OCI-LY7 (cell line): ENCODE measurements around the gene CTPS2. TPM values are rescaled to one million over a fixed set of nuclear protein-coding genes. Genes with fewer than 3 reads are reported as not detected.
"Not testable (repeated sequence)": the region's sequence is repeated elsewhere in the genome, so short reads cannot be mapped to it uniquely, and the experiment has no call there.

Source experiments
- BruUV-seq: library from RNA; stranded (reverse); fragments of 400-500 nt; replicated peaks from 2 replicates; lab custom pipeline; 2021; lab: Mats Ljungman, UMichigan
- CTCF ChIA-PET: fragments of 300-600 bp; sonication (Branson Sonifier 250); formaldehyde crosslinking; loops from one replicate; lab custom pipeline; 2022; ENCODE audit warnings: antibody characterized with exemption; ENCODE audit not compliant: unreplicated experiment; lab: Charles Lee
- POLR2A ChIA-PET: fragments of 300-600 bp; sonication (Branson Sonifier 250); formaldehyde crosslinking; loops from one replicate; lab custom pipeline; 2022; ENCODE audit warnings: antibody characterized with exemption; lab: Charles Lee
- DNase-seq: peaks from one replicate; pipeline ENCODE4 v3.0.0-alpha.2; 2015; ENCODE audit warnings: low spot score
- H2AFZ ChIP-seq: fragments of 200-600 bp; sonication (generic), shearing (Covaris generic); 2 replicates; pipeline ENCODE4 v1.6.1; 2014; ENCODE audit warnings: mild to moderate bottlenecking, antibody characterized with exemption, low read length, moderate library complexity
- H3K27ac ChIP-seq: fragments of 200-600 bp; sonication (generic); 2 replicates; pipeline ENCODE4 v1.5.1; 2014; ENCODE audit warnings: mixed run types, low read depth, mild to moderate bottlenecking, moderate library complexity, low read length, inconsistent platforms; ENCODE audit not compliant: poor library complexity, severe bottlenecking
- H3K36me3 ChIP-seq: fragments of 200-600 bp; sonication (generic); 2 replicates; pipeline ENCODE4 v1.6.1; 2014; ENCODE audit warnings: mild to moderate bottlenecking, antibody characterized with exemption, low read length, moderate library complexity, mixed read lengths; ENCODE audit not compliant: insufficient read depth
- H3K4me1 ChIP-seq: fragments of 200-600 bp; sonication (generic); 2 replicates; pipeline ENCODE4 v1.5.1; 2014; ENCODE audit warnings: mild to moderate bottlenecking, low read length; ENCODE audit not compliant: insufficient read depth, poor library complexity, severe bottlenecking
- H3K4me2 ChIP-seq: fragments of 200-600 bp; sonication (generic); 2 replicates; pipeline ENCODE4 v1.6.1; 2014; ENCODE audit warnings: mild to moderate bottlenecking, low read length
- H3K4me3 ChIP-seq: fragments of 200-600 bp; sonication (generic); 2 replicates; pipeline ENCODE4 v1.5.1; 2014; ENCODE audit warnings: mild to moderate bottlenecking, low read depth, low read length; ENCODE audit not compliant: poor library complexity, severe bottlenecking
- H3K79me2 ChIP-seq: fragments of 200-600 bp; sonication (generic); 2 replicates; pipeline ENCODE4 v1.6.1; 2016; ENCODE audit warnings: low read depth, mild to moderate bottlenecking, low read length, moderate library complexity, mixed read lengths; ENCODE audit not compliant: insufficient read depth
- H3K9me2 ChIP-seq: fragments of 200-600 bp; sonication (generic); 2 replicates; pipeline ENCODE4 v1.6.1; 2016; ENCODE audit warnings: mild to moderate bottlenecking, low read length, mixed read lengths; ENCODE audit not compliant: insufficient read depth
- H3K9me3 ChIP-seq: fragments of 200-600 bp; sonication (generic); 2 replicates; pipeline ENCODE4 v1.6.1; 2014; ENCODE audit warnings: mild to moderate bottlenecking, mixed run types, low read length, mixed read lengths
- H4K20me1 ChIP-seq: fragments of 200-600 bp; sonication (generic); 2 replicates; pipeline ENCODE4 v1.6.1; 2014; ENCODE audit warnings: mild to moderate bottlenecking, antibody characterized with exemption, low read length, moderate library complexity, mixed read lengths; ENCODE audit not compliant: insufficient read depth
- CTCF ChIP-seq: fragments of 200-600 bp; sonication (generic); conservative IDR thresholded peaks from 2 replicates; pipeline ENCODE4 v1.5.1; 2014; ENCODE audit warnings: mild to moderate bottlenecking, antibody characterized with exemption, low read length, moderate library complexity, mixed read lengths
- EZH2phosphoT487 ChIP-seq: fragments of 200-600 bp; sonication (generic); IDR thresholded peaks from 2 replicates; pipeline ENCODE4 v1.6.1; 2018; ENCODE audit warnings: low read depth, borderline replicate concordance, mild to moderate bottlenecking, mixed run types, antibody characterized with exemption, low read length, moderate library complexity, mixed read lengths
- intact Hi-C: fragments of 100-400 bp; cut with micrococcal nuclease; formaldehyde crosslinking; loops from one replicate; pipeline ENCODE4 v1.10.0; 2022; ENCODE audit not compliant: unreplicated experiment
- total RNA-seq, 2 experiments: library from RNA; depleted of rRNA in 1 of 2; stranded (reverse); fragments of >200 nt in 1 of 2; shearing (Covaris generic) in 1 of 2; gene quantifications; 2 replicates each; pipeline ENCODE4 v1.2.3, GENCODE V29; 2014 to 2022

The CTPS2 gene
- total RNA-seq, 2 experiments from 2014 or later: 15.9 to 21.3 TPM

DNA sequence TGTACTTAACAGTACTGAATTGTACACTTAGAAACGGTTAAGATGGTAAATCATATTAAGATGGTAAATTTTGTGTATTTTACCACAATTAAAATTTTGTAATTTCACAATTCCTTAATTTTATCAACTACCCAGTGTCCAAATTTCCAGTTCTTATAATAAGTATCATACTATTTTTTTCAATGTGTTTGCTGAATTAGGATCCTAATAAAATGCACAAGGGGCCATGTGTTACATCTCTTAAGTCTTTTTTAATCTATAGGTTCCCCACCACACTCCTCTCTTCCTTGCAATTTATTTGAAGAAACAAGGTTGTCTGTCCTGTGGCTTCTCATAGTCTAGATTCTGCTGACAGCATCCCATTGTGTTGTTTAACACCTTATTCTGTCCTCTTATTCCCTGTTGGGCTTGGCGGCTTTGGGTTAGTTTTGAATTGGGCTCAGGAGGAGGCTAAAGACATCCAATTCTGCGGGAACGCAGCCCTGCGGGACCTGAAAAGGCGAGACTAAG, 6.4 kb upstream of the CTPS2 start:
- TF ChIP-seq EZH2phosphoT487 (no peak), CTCF (no peak)
- no peak for DNase-seq
- Histone ChIP-seq H3K27ac (peak overlapping the region; percentile 11), H3K36me3 (no peaks in the 10 kb centered on the region), H3K4me2 (peak overlapping the region; percentile 82), H4K20me1 (no peaks in the 10 kb centered on the region), H3K4me1 (peaks cover 7% of the 10 kb centered on the region), H3K9me2 (no peaks in the 10 kb centered on the region), H3K4me3 (peak overlapping the region; percentile 99), H2AFZ (peak overlapping the region; percentile 62; the same call in 1 of the 2 replicates), H3K9me3 (no peaks in the 10 kb centered on the region), H3K79me2 (peaks cover 33% of the 10 kb centered on the region)
- intact Hi-C loops: loop anchor here (2.0 to 5.0 kb wide), 2 partner anchors 68 to 88 kb away; partner anchors contain the start of gene TXLNG
- CTCF ChIA-PET: no interaction called here
- POLR2A ChIA-PET: interaction anchor here (0.9 kb wide), 1 partner anchor 9 kb away, joined by 3 read pairs; no protein-coding TSS in a partner anchor
- TSS peak; percentile 100 for BruUV-seq

DNA sequence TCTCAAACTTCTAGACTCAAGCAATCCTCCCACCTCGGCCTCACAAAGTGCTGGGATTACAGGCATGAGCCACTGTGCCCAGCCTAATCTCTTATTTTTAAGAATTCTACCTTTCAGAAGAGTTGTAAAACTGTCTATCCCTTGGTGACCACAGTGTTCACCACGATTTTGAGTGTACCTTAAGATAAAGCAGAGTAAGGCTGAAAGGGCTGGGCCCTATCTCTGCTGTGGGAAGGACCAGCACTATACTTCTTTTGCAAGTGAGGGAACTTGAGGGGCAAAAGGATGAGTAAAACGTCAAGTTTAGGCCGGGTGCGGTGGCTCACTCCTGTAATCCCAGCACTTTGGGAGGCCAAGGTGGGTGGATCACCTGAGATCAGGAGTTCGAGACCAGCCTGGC, 4.0 kb upstream of the CTPS2 start:
- H3K4me3 ChIP-seq, H3K9me2 ChIP-seq, H3K4me2 ChIP-seq, BruUV-seq, H3K9me3 ChIP-seq, H3K27ac ChIP-seq, CTCF ChIA-PET, H2AFZ ChIP-seq, H3K36me3 ChIP-seq, DNase-seq, H4K20me1 ChIP-seq: not testable (repeated sequence)
- Histone ChIP-seq H3K79me2 (peaks cover 19% of the 10 kb centered on the region), H3K4me1 (peaks cover 15% of the 10 kb centered on the region)
- POLR2A ChIA-PET: interaction anchor here (0.6 kb wide), 1 partner anchor 11 kb away, joined by 6 read pairs; no protein-coding TSS in a partner anchor
- intact Hi-C loops: loop anchor here (5.0 kb wide), 1 partner anchor 91 kb away; no protein-coding TSS in a partner anchor

GRCh38 chrX:16715638-16716037, 3.2 kb upstream of the CTPS2 start:
- H3K36me3 ChIP-seq, H3K9me3 ChIP-seq, DNase-seq, CTCF ChIA-PET, H3K4me2 ChIP-seq, H4K20me1 ChIP-seq, POLR2A ChIA-PET, H2AFZ ChIP-seq, H3K4me3 ChIP-seq, H3K9me2 ChIP-seq, BruUV-seq, H3K27ac ChIP-seq: not testable (repeated sequence)
- intact Hi-C loops: loop anchor here (5.0 kb wide), 1 partner anchor 92 kb away; no protein-coding TSS in a partner anchor
- Histone ChIP-seq H3K4me1 (peaks cover 16% of the 10 kb centered on the region), H3K79me2 (peaks cover 12% of the 10 kb centered on the region)
